ENCODE results near the gene PARD3.
"Not testable (repeated sequence)": the region's sequence is repeated elsewhere in the genome, so short reads cannot be mapped to it uniquely, and the experiment has no call there.

The PARD3 gene

GRCh38 chr10:34437906-34438305 lies 377.2 kb downstream of the PARD3 start:
- DNase-seq = no peak

GRCh38 chr10:34434119-34434594 lies 380.9 kb downstream of the PARD3 start:
- peak; percentile 17 for DNase-seq

GRCh38 chr10:34433241-34434076 lies 381.6 kb downstream of the PARD3 start:
- peak; percentile 72 for DNase-seq

GRCh38 chr10:34432589-34432988 lies 382.5 kb downstream of the PARD3 start:
- DNase-seq = no peak

GRCh38 chr10:34430685-34431084 lies 384.4 kb downstream of the PARD3 start:
- DNase-seq = no peak

GRCh38 chr10:34428501-34428900 lies 386.6 kb downstream of the PARD3 start:
- DNase-seq = no peak

GRCh38 chr10:34427911-34428216 lies 387.2 kb downstream of the PARD3 start:
- no peak for DNase-seq

GRCh38 chr10:34427158-34427910 lies 387.8 kb downstream of the PARD3 start:
- not testable (repeated sequence) for DNase-seq

GRCh38 chr10:34426538-34427157 lies 388.4 kb downstream of the PARD3 start:
- DNase-seq = not testable (repeated sequence)

- DNase-seq = no peak
Measured at GRCh38 chr10:34426041-34426440, 389.1 kb downstream of the PARD3 start.

GRCh38 chr10:34423673-34424625 lies 391.1 kb downstream of the PARD3 start:
- DNase-seq = no peak

GRCh38 chr10:34420795-34421194 lies 394.3 kb downstream of the PARD3 start:
- DNase-seq = no peak

- DNase-seq = no peak
Measured at GRCh38 chr10:34420273-34420672, 394.8 kb downstream of the PARD3 start.

- DNase-seq = no peak
Measured at GRCh38 chr10:34415039-34415438, 400.1 kb downstream of the PARD3 start.

GRCh38 chr10:34413756-34414587 lies 401.1 kb downstream of the PARD3 start:
- DNase-seq = no peak

GRCh38 chr10:34413214-34413613 lies 401.9 kb downstream of the PARD3 start:
- DNase-seq = no peak

GRCh38 chr10:34408956-34409355 lies 406.1 kb downstream of the PARD3 start:
- no peak for DNase-seq

GRCh38 chr10:34408381-34408780 lies 406.7 kb downstream of the PARD3 start:
- no peak for DNase-seq

- no peak for DNase-seq
Measured at GRCh38 chr10:34407324-34407805, 407.7 kb downstream of the PARD3 start.

GRCh38 chr10:34406463-34407323 lies 408.4 kb downstream of the PARD3 start:
- DNase-seq = no peak
